Pancreas (tissue), 10 donors: ENCODE measurements around the gene DAPK2. TPM values are rescaled to one million over a fixed set of nuclear protein-coding genes. Genes with fewer than 3 reads are reported as not detected.

Experiments used
- ATAC-seq, 4 donors: fragments of 200-7000 bp; cut with Tn5 transposase; one replicate each; pipeline versions ENCODE4 v1.8.0 to v1.9.1; 2020; ENCODE audit warnings: mild to moderate bottlenecking in 4 of 4, moderate library complexity in 4 of 4
- DNase-seq, 6 donors: peaks; one replicate each; pipeline ENCODE4 v3.0.0-alpha.2; 2020
- FAIRE-seq: peaks from 2 replicates; lab custom pipeline; 2012; peaks lifted over from hg19 to GRCh38; lab: Jason Lieb, UNC
- H3K27ac ChIP-seq, 4 donors: fragments of 200-600 bp; sonication (generic); 1 replicate in 3 of 4; 2 replicates in 1 of 4; pipeline versions ENCODE4 v1.5.0 to v1.8.0; 2020
- H3K27me3 ChIP-seq, 4 donors: fragments of 200-600 bp; one replicate each; pipeline ENCODE4 v1.8.0; 2021
- H3K36me3 ChIP-seq, 3 donors: fragments of 200-600 bp; sonication (generic) in 1 of 3; one replicate each; pipeline versions ENCODE4 v1.5.0 to v1.8.0; 2020 to 2021
- H3K4me1 ChIP-seq, 3 donors: fragments of 200-600 bp; one replicate each; pipeline ENCODE4 v1.8.0; 2021
- H3K4me3 ChIP-seq, 4 donors: fragments of 200-600 bp; sonication (generic) in 2 of 4; one replicate each; pipeline versions ENCODE4 v1.5.0 to v1.8.0; 2020 to 2021
- H3K9me3 ChIP-seq, 4 donors: fragments of 200-600 bp; one replicate each; pipeline ENCODE4 v1.8.0; 2021
- WGBS, 2 donors: extraction: QIAGEN DNeasy Blood & Tissue Kit; methylation state at CpG; one replicate each; pipeline ENCODE4 v1.1.7; 2013; 5-methylcytosine and 5-hydroxymethylcytosine counted together
- intact Hi-C, 3 donors: fragments of 100-400 bp; cut with DNase I; formaldehyde crosslinking; loops; one replicate each; pipeline versions ENCODE4 v1.11.1 to v1.14.2; 2022
- polyA plus RNA-seq, 2 donors: library from polyadenylated mRNA; stranded (reverse); fragments of 200-250 nt; gene quantifications; one replicate each; pipeline ENCODE4 v1.2.3, GENCODE V29; 2013
- total RNA-seq, 6 donors: library from RNA; stranded (reverse); fragmentation: NEBNext Ultra II Directional in 4 of 6; extraction: Animal tissue kit (Norgen Biotek cat#: 25700) in 4 of 6; gene quantifications; one replicate each; pipeline versions ENCODE4 v1.2.1 to v1.2.4, GENCODE V29; 2021 to 2023
- TF ChIP-seq, protein P1 (sequence below), 4 donors: fragments of 200-600 bp; sonication (generic) in 3 of 4; IDR thresholded peaks; one replicate each; pipeline versions ENCODE4 v1.5.0 to v1.8.0; 2021; ENCODE audit warnings: antibody characterized with exemption in 4 of 4
- donor health status: healthy with polysubstance abuse.
- donor health status: DM: no; HTN: no; CAD: no; lungs with moderate emphysema.
- donor health status: DM: no; HTN: no; CAD: no.
- donor health status: control.
- donor health status: control.
- donor health status: Bipolar disorder and iron deficiency.
- donor health status: DM: yes; HTN: yes; CAD: no.
- donor health status: DM: no; HTN: no; CAD: no.
- donor health status: DM: no; HTN: no; CAD: no.
- donor health status: DM: yes; HTN: yes; CAD: no.

Gene DAPK2
- total and polyA plus RNA-seq, 8 donors = 2.1 to 8.0 (median 5.4) TPM

- peaks cover 7 to 48% (median 16%) of the 10 kb centered on the region in 3 donors for H3K4me1 ChIP-seq
- H3K36me3 ChIP-seq = no peaks in the 10 kb centered on the region
- no peaks in the 10 kb centered on the region for H3K9me3 ChIP-seq
- TF ChIP-seq, protein P1, sequence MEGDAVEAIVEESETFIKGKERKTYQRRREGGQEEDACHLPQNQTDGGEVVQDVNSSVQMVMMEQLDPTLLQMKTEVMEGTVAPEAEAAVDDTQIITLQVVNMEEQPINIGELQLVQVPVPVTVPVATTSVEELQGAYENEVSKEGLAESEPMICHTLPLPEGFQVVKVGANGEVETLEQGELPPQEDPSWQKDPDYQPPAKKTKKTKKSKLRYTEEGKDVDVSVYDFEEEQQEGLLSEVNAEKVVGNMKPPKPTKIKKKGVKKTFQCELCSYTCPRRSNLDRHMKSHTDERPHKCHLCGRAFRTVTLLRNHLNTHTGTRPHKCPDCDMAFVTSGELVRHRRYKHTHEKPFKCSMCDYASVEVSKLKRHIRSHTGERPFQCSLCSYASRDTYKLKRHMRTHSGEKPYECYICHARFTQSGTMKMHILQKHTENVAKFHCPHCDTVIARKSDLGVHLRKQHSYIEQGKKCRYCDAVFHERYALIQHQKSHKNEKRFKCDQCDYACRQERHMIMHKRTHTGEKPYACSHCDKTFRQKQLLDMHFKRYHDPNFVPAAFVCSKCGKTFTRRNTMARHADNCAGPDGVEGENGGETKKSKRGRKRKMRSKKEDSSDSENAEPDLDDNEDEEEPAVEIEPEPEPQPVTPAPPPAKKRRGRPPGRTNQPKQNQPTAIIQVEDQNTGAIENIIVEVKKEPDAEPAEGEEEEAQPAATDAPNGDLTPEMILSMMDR (IDR thresholded peaks at IDR 0.05) = no peak
- 85 to 97% methylated on average over 2 of the region's 2 CpGs for WGBS, 2 donors
- ATAC-seq (no peak), DNase-seq (no peak), FAIRE-seq (no peak)
- H3K27ac ChIP-seq = peak overlapping the region in 2 of 4 donors; percentile 73 to 85
- H3K4me3 ChIP-seq = no peak overlapping the region
- no peaks in the 10 kb centered on the region for H3K27me3 ChIP-seq
- intact Hi-C loops = no loop called here
Measured at GRCh38 chr15:63971427-63971805, 74.9 kb downstream of the DAPK2 start.

DNA sequence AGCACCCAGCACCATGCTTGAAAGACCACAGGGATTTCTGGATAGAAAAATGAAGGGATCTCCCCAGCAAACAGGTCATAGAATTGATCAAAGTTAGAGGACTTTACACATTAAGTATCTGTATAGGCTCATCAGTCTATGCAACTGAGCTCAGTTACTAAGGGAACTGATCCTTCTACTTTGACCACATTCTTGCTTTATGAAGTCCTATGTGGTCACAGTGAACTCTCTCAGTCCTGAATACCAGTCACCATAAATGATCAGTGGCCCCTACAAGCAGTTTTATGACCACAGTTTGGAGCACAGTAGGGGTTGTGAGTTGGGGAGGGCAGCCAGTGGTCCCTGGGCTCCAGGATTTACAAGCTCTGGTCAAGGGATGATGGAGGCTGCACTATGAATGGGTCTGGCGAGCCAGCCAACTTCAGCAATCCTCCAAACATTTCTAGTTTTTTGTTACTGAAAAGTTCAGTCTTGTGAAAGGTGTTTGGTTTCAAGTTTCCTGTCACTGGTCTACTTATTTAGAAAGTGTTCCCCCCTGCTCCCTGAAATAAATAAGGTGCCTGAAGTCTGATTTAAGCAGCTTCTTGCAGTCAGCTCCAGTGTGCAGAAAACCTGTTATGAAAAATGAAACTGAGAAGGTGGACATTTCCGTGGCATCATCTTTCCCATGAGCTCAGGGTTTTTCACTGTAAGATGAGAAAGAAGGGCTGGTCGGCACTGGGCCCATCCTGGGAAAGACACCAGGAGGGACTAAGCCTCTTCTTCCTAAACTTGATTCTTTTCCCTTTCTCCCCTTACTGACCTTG lies 75.5 kb downstream of the DAPK2 start:
- Histone ChIP-seq H3K36me3 (no peaks in the 10 kb centered on the region), H3K4me1 (peaks cover 7 to 48% (median 16%) of the 10 kb centered on the region in 3 donors), H3K27me3 (no peaks in the 10 kb centered on the region), H3K9me3 (no peaks in the 10 kb centered on the region), H3K27ac (peak overlapping the region; percentile 40 to 85 (median 58)), H3K4me3 (no peak overlapping the region)
- ATAC-seq (peak in 2 of 4 donors; percentile 4 to 5), FAIRE-seq (no peak), DNase-seq (no peak)
- intact Hi-C loops = no loop called here
- TF ChIP-seq, protein P1 (IDR thresholded peaks at IDR 0.05) = no peak
- 62 to 93% methylated on average over 3 of the region's 3 CpGs for WGBS, 2 donors

- DNase-seq = peak in 5 of 6 donors; percentile 80 to 92 (median 91)
- 67 to 75% methylated on average over 2 of the region's 2 CpGs for WGBS, 2 donors
- Histone ChIP-seq H3K36me3 (no peaks in the 10 kb centered on the region), H3K27ac (peak overlapping the region; percentile 44 to 85 (median 65)), H3K4me3 (no peak overlapping the region), H3K9me3 (no peaks in the 10 kb centered on the region), H3K4me1 (peaks cover 7 to 48% (median 16%) of the 10 kb centered on the region in 3 donors), H3K27me3 (no peaks in the 10 kb centered on the region)
- TF ChIP-seq, protein P1 (IDR thresholded peaks at IDR 0.05) = no peak
- intact Hi-C loops = no loop called here
- FAIRE-seq = no peak
- peak; percentile 95 to 99 (median 98) for ATAC-seq
Measured at GRCh38 chr15:63969652-63970421, 76.4 kb downstream of the DAPK2 start.

- Histone ChIP-seq H3K4me1 (peaks cover 7 to 38% (median 16%) of the 10 kb centered on the region in 3 donors), H3K9me3 (no peaks in the 10 kb centered on the region), H3K4me3 (no peak overlapping the region), H3K27me3 (no peaks in the 10 kb centered on the region), H3K27ac (peak overlapping the region in 2 of 4 donors; percentile 13 to 73), H3K36me3 (no peaks in the 10 kb centered on the region)
- ATAC-seq = no peak
- no peak for FAIRE-seq
- intact Hi-C loops = no loop called here
- TF ChIP-seq, protein P1 (IDR thresholded peaks at IDR 0.05) = no peak
- WGBS, 2 donors = 87 to 88% methylated on average over 3 of the region's 3 CpGs
- no peak for DNase-seq
Measured at GRCh38 chr15:63968700-63969099, 77.6 kb downstream of the DAPK2 start.
